Keratinocyte (primary cell): ENCODE data around the gene SLC66A1. TPM values are rescaled to one million over a fixed set of nuclear protein-coding genes. Genes with fewer than 3 reads are reported as not detected.

Experiments used
- DNase-seq: peaks from one replicate; pipeline ENCODE4 v3.0.0-alpha.2; 2011; ENCODE audit warnings: low read depth, missing footprints, low spot score
- FAIRE-seq: peaks from 2 replicates; lab custom pipeline; 2011; peaks lifted over from hg19 to GRCh38; lab: Jason Lieb, UNC
- H2AFZ ChIP-seq: 2 replicates; pipeline ENCODE4 v1.6.0; 2012; ENCODE audit warnings: low read length, control low read depth, inconsistent platforms; ENCODE audit not compliant: control insufficient read depth
- H3K27ac ChIP-seq: 2 replicates; pipeline ENCODE4 v1.5.1; 2011; ENCODE audit warnings: low read length; ENCODE audit not compliant: control insufficient read depth, insufficient read depth
- H3K27me3 ChIP-seq: 3 replicates; pipeline ENCODE4 v1.6.0; 2011; ENCODE audit warnings: low read length; ENCODE audit not compliant: control insufficient read depth, insufficient read depth; ENCODE audit errors: extremely low read depth
- H3K36me3 ChIP-seq, 2 experiments: 2 replicates in 1 of 2; 3 replicates in 1 of 2; pipeline ENCODE4 v1.5.1; 2011; ENCODE audit warnings: low read length in 2 of 2, mild to moderate bottlenecking in 1 of 2; ENCODE audit not compliant: control insufficient read depth in 2 of 2, insufficient read depth in 2 of 2; ENCODE audit errors: extremely low read depth in 1 of 2
- H3K4me1 ChIP-seq: 3 replicates; pipeline ENCODE4 v1.5.1; 2011; ENCODE audit warnings: low read length; ENCODE audit not compliant: control insufficient read depth, insufficient read depth; ENCODE audit errors: extremely low read depth
- H3K4me2 ChIP-seq: 3 replicates; pipeline ENCODE4 v1.6.0; 2011; ENCODE audit warnings: low read depth, low read length; ENCODE audit not compliant: control insufficient read depth, insufficient read depth; ENCODE audit errors: extremely low read depth
- H3K4me3 ChIP-seq, 3 experiments: fragments of 200-600 bp in 1 of 3; sonication (generic) in 1 of 3; 2 replicates in 2 of 3; 3 replicates in 1 of 3; pipeline ENCODE4 v1.5.1; 2011 to 2016; ENCODE audit warnings: low read length in 3 of 3, mild to moderate bottlenecking in 3 of 3, control low read depth in 2 of 3, inconsistent platforms in 1 of 3, low read depth in 1 of 3, mixed read lengths in 1 of 3, mixed run types in 1 of 3, moderate library complexity in 1 of 3; ENCODE audit not compliant: control insufficient read depth in 2 of 3, insufficient read depth in 2 of 3; ENCODE audit errors: extremely low read depth in 1 of 3
- H3K79me2 ChIP-seq: 2 replicates; pipeline ENCODE4 v1.6.0; 2012; ENCODE audit warnings: low read length; ENCODE audit not compliant: control insufficient read depth, insufficient read depth
- H3K9ac ChIP-seq: 3 replicates; pipeline ENCODE4 v1.6.0; 2011; ENCODE audit warnings: low read length; ENCODE audit not compliant: control insufficient read depth, insufficient read depth; ENCODE audit errors: extremely low read depth
- H3K9me1 ChIP-seq: 3 replicates; pipeline ENCODE4 v1.6.0; 2011; ENCODE audit warnings: low read length; ENCODE audit not compliant: control insufficient read depth, insufficient read depth; ENCODE audit errors: extremely low read depth
- H3K9me3 ChIP-seq: 2 replicates; pipeline ENCODE4 v1.5.1; 2012; ENCODE audit warnings: low read depth, low read length; ENCODE audit not compliant: control insufficient read depth
- H4K20me1 ChIP-seq: 3 replicates; pipeline ENCODE4 v1.6.0; 2011; ENCODE audit warnings: low read length; ENCODE audit not compliant: control insufficient read depth, insufficient read depth; ENCODE audit errors: extremely low read depth
- EZH2 ChIP-seq: IDR thresholded peaks from one replicate; pipeline ENCODE4 v1.6.1; 2012; ENCODE audit warnings: inconsistent platforms, mild to moderate bottlenecking, low read length, moderate library complexity
- dilution Hi-C: fragments of 300-500 bp; cut with MboI; formaldehyde crosslinking; loops from one replicate; pipeline ENCODE4 v1.7.0; 2020; ENCODE audit warnings: low sequenced_read_pairs; ENCODE audit not compliant: extremely low pct_ligation_motif_present
- polyA plus RNA-seq, 5 experiments: library from polyadenylated mRNA; depleted of rRNA in 3 of 5; stranded (reverse) in 3 of 5; stranded (forward) in 1 of 5; unstranded in 1 of 5; fragments of >200 nt; gene quantifications; 1 replicate in 1 of 5; 2 replicates in 3 of 5; 3 replicates in 1 of 5; pipeline versions ENCODE4 v1.2.1 to v1.2.3, GENCODE V29; 2011 to 2012; ENCODE audit warnings: missing spikeins in 2 of 5, low read depth in 1 of 5, low replicate concordance in 1 of 5
- TF ChIP-seq, protein P1 (sequence below), 3 experiments: IDR thresholded peaks in 1 of 3; conservative IDR thresholded peaks in 1 of 3; optimal IDR thresholded peaks in 1 of 3; 2 replicates in 2 of 3; 3 replicates in 1 of 3; pipeline versions ENCODE3 to v1.5.1; 2011; ENCODE audit warnings: low read length in 3 of 3, mild to moderate bottlenecking in 3 of 3, moderate library complexity in 2 of 3, control low read depth in 1 of 3, inconsistent platforms in 1 of 3; ENCODE audit not compliant: insufficient read depth in 2 of 3; ENCODE audit errors: extremely low read depth in 1 of 3

SLC66A1 gene
- polyA plus RNA-seq, 1 donor (not counting 4 experiments of a cell fraction or from before 2014, with no cell fraction given): 8.0 TPM

DNA sequence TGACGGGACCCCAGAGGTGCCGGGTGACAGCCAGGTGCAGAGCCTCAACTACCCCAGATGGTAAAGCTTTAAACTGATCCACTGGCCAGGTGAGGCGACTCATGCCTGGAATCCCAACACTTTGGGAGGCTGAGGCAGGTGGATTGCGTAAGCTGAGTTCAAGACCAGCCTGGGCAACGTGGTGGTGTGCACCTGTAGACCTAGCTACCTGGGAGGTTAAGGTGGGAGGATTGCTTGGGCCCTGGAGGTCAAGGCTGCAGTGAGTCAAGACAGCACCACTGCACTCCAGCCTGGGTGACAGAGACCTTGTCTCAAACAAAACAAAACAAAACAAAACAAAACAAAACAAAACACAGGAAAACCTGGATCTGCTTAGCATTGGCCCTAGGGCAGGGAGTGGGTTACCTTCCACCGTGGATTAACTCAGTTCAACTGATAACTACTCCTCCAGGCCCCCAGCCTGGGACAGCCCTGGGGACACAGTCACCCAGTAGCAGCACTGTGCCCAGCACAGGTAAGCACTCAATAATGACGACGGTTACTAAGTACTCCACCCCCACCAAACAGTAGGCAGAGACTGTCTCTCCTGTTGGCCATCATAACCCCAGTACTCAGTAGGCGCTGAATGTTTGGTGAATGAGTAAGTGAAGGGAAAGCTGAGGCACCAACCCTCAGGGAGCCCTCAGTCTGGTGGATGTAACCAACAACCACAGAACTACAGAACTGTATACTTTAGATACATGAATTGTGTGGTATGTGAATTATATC lies 21.6 kb downstream of the SLC66A1 start:
- no peak overlapping the region for H3K9ac ChIP-seq
- dilution Hi-C loops: no loop called here
- no peaks in the 10 kb centered on the region for H3K9me3 ChIP-seq
- no peaks in the 10 kb centered on the region for H3K79me2 ChIP-seq
- no peaks in the 10 kb centered on the region for H3K9me1 ChIP-seq
- H3K4me2 ChIP-seq: no peak overlapping the region
- H3K27ac ChIP-seq: no peak overlapping the region
- no peak for DNase-seq
- H3K4me3 ChIP-seq: no peak overlapping the region
- TF ChIP-seq, protein P1, sequence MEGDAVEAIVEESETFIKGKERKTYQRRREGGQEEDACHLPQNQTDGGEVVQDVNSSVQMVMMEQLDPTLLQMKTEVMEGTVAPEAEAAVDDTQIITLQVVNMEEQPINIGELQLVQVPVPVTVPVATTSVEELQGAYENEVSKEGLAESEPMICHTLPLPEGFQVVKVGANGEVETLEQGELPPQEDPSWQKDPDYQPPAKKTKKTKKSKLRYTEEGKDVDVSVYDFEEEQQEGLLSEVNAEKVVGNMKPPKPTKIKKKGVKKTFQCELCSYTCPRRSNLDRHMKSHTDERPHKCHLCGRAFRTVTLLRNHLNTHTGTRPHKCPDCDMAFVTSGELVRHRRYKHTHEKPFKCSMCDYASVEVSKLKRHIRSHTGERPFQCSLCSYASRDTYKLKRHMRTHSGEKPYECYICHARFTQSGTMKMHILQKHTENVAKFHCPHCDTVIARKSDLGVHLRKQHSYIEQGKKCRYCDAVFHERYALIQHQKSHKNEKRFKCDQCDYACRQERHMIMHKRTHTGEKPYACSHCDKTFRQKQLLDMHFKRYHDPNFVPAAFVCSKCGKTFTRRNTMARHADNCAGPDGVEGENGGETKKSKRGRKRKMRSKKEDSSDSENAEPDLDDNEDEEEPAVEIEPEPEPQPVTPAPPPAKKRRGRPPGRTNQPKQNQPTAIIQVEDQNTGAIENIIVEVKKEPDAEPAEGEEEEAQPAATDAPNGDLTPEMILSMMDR (optimal IDR thresholded peaks at IDR 0.05 in 1 of 3, IDR thresholded peaks at IDR 0.05 in 1 of 3, conservative IDR thresholded peaks at IDR 0.05 in 1 of 3; ENCODE audit: extremely low read depth in 1 of 3, insufficient read depth in 2 of 3, low read length in 3 of 3): no peak
- TF ChIP-seq EZH2: no peak
- H4K20me1 ChIP-seq: peaks cover 3% of the 10 kb centered on the region
- no peak for FAIRE-seq
- no peaks in the 10 kb centered on the region for H3K4me1 ChIP-seq
- H3K27me3 ChIP-seq: no peaks in the 10 kb centered on the region
- H2AFZ ChIP-seq: no peak overlapping the region
- H3K36me3 ChIP-seq: peaks cover 0 to 3% of the 10 kb centered on the region in 2 experiments

DNA sequence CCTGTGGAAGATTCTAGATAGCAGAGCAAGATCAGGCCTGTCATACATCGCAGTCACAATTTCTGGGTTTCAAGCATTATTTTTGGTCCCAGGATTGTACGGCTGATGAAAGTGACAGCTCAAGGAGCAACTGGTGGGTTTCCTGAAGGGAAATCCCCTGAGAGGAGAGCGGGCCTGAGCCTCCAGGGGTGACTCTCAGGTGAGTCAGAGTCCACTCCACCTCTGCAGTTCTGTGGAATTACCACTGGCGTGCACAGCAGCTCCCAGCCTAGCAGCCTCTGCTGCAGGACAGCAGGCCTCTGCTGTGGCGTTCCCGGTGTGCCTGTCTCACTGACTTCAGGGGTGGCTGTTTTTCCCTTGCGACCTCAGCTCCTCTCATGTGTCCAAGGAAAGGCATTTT lies 24.4 kb downstream of the SLC66A1 start:
- H3K36me3 ChIP-seq: peaks cover 12% of the 10 kb centered on the region in 2 experiments
- no peak overlapping the region for H2AFZ ChIP-seq
- peaks cover 4% of the 10 kb centered on the region for H4K20me1 ChIP-seq
- no peak overlapping the region for H3K9ac ChIP-seq
- H3K4me2 ChIP-seq: no peak overlapping the region
- no peak for TF ChIP-seq EZH2
- TF ChIP-seq, protein P1 (optimal IDR thresholded peaks at IDR 0.05 in 1 of 3, IDR thresholded peaks at IDR 0.05 in 1 of 3, conservative IDR thresholded peaks at IDR 0.05 in 1 of 3; ENCODE audit: extremely low read depth in 1 of 3, insufficient read depth in 2 of 3, low read length in 3 of 3): no peak
- no peaks in the 10 kb centered on the region for H3K27me3 ChIP-seq
- no peaks in the 10 kb centered on the region for H3K79me2 ChIP-seq
- H3K9me3 ChIP-seq: no peaks in the 10 kb centered on the region
- H3K4me1 ChIP-seq: peaks cover 2% of the 10 kb centered on the region
- dilution Hi-C loops: no loop called here
- FAIRE-seq (no peak), DNase-seq (no peak)
- H3K9me1 ChIP-seq: no peaks in the 10 kb centered on the region
- H3K4me3 ChIP-seq: no peak overlapping the region
- H3K27ac ChIP-seq: no peak overlapping the region
